Stimulated activated CD4-positive, alpha-beta T cell treated with anti-CD3 and anti-CD28 coated beads, Interleukin-2, amount 100 ng/mL, for 48 hours (primary cell): ENCODE data around the gene PRAMEF15.
"Not testable (repeated sequence)": the region's sequence is repeated elsewhere in the genome, so short reads cannot be mapped to it uniquely, and the experiment has no call there.

Experiments used
- DNase-seq, 2 donors: peaks; one replicate each; pipeline ENCODE4 v3.0.0-alpha.2; 2020

PRAMEF15 gene

GRCh38 chr1:13315281-13315680 is at the start of gene PRAMEF15:
TSS of gene PRAMEF15 (plus strand) at chr1:13315581. CDS start at chr1:13318408, 2,827 bp downstream.
- not testable (repeated sequence) for DNase-seq

DNA sequence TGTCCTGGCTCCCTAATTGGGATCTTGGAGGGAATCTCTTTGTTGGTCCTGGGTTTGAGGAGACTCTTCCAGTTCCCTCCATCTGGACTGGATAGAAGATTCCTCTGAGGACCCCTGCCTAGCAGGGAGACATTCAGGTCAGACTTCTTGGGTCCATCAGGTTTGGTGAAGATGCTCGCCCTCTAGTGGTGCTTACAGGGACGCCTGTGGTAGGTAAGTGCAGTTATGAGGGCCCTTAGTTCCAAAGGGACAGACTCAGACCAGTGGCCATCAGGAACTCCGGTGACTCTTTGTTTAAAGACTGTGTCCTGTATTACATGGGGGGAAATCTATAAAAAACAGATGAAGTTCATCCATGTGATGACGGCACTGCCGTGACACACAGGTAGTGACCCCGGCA is 38.4 kb upstream of the PRAMEF15 start:
- DNase-seq: not testable (repeated sequence)

- DNase-seq: not testable (repeated sequence)
Observed at GRCh38 chr1:13279617-13280016, 35.8 kb upstream of the PRAMEF15 start.

DNA sequence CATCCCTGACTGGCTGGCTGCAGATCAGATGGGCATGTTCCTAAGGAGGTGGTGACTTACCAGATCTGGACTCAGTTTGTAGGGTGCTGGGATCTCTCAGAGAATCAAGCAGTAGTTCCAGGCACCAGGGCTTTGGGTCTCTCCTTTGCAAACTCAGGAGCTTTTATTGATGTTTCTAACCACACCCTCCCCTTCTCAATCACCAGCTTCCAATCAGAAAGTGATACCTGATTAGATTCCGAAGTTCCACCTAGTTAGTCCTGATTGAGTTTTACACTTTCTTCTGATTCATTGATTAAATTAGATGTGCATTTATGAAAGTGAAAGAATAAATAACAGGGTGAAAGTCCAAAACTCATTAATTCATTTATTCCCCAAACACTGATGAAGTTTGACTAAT is 30.3 kb upstream of the PRAMEF15 start, which contains the start of gene PRAMEF8:
Gene PRAMEF8, minus strand, starts transcription at position 101 of the 400 bp plus-strand sequence. CDS start 1,046 bp downstream, outside the sequence.
- not testable (repeated sequence) for DNase-seq

DNA sequence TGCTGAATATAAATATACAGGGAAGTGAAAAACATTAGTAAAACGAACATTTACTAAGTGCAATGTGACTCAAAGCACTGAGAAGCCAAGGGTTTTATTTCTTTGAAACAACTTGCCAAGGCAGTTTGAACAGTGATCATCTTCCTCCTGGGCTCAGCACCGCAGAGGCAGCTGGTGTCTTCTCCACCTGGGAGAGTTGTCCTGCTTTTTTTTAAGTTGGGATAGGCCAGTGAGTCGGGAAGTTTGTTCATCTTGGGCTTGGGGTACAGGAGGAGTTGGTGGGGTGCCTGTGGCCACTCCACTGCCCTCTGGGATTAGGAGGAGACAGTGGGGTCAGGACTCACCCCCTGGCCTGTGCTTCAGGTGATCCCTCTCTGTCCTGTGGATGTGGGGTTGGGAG is 26.4 kb upstream of the PRAMEF15 start:
- not testable (repeated sequence) for DNase-seq

- not testable (repeated sequence) for DNase-seq
Observed at GRCh38 chr1:13297216-13297931, 18.0 kb upstream of the PRAMEF15 start.

GRCh38 chr1:13298699-13299098 is 16.7 kb upstream of the PRAMEF15 start:
- DNase-seq: not testable (repeated sequence)

- not testable (repeated sequence) for DNase-seq
Observed at GRCh38 chr1:13302197-13302596, 13.2 kb upstream of the PRAMEF15 start.

DNA sequence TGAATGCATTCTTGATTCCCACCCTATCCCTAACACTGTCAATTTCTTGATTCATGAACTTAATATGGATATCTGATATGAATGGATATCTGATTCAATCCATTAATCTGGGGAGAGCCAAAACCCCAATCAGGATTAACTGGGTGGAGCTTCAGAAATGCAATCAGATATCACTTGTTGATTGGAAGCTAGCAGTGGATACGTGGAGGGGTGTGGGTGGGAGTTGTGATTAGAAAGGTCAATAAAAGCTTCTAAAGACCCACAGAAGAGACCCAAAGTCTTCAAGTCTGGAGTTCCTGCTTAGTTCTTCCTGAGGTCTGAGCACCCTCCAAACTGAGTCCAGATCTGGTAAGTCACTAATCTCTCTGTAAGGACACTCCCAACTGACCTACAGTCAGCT is 12.1 kb upstream of the PRAMEF15 start, which contains the start of gene PRAMEF33:
Gene PRAMEF33, plus strand, starts transcription at position 301 of the 400 bp plus-strand sequence. CDS start 2,416 bp downstream, outside the sequence.
- not testable (repeated sequence) for DNase-seq

GRCh38 chr1:13342496-13342895 is 27.1 kb downstream of the PRAMEF15 start:
- DNase-seq: not testable (repeated sequence)

DNA sequence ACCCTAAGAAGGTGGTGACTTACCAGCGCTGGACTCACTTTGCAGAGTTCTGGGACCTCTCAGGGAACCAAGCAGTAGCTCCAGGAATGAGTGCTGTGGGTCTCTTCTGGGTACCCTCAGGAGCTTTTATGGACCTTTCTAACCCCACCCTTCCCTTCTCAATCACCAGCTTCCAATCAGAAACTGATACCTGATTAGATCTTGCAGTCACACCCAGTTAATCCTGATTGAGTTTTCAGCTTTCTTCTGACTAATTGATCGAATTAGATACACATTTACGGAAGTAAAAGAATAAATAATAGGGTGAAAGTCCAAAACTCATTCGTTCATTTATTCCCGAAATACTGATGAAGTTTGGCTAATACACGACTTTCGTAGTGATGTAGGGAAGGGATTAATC is 31.7 kb downstream of the PRAMEF15 start, which contains the start of gene PRAMEF14:
Gene PRAMEF14, minus strand, starts transcription at position 101 of the 400 bp plus-strand sequence. CDS start 1,820 bp downstream, outside the sequence.
- not testable (repeated sequence) for DNase-seq

GRCh38 chr1:13353476-13353875 is 38.1 kb downstream of the PRAMEF15 start:
- peak in 1 of 2 donors; percentile 0 for DNase-seq

DNA sequence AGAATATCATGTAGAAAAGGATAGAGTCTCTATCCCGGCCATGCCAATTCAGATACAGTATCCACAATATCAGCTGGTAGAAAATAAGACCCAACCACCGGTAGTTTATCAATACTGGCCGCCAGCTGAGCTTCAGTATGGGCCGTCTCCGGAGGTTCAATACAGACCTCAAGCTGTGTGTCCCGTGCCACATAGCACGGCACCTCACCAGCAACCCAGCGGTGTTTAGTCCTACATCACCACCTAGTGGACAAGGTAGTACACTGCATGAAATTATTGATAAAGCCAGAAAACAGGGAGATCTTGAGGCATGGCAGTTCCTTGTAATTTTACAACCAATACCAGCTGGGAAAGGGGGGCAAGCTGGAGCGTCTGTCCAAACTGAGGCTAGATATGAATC is 39.1 kb downstream of the PRAMEF15 start:
- not testable (repeated sequence) for DNase-seq

GRCh38 chr1:13356774-13357173 is 41.4 kb downstream of the PRAMEF15 start:
- peak; percentile 20 to 28 for DNase-seq

DNA sequence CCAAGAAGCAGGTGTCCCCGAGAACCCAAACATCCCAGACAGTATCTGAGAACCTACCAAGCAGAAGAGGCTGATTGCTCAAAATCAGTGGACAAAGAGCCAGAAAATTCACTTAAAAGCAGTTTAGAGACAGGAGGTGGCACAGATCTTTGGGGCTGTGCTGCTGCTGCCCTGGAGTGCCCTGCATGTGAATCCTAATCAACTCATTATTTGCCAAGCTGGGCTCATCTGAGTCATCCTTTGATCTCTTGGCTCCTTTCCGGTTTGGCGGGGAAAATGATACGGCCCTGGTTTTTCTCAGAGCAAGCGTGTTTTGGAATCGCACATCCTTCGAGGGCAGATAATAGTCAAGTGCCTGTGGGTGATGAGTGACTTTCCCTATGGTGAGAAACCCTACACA is 47.0 kb downstream of the PRAMEF15 start:
- DNase-seq: not testable (repeated sequence)

GRCh38 chr1:13364928-13365327 is 49.5 kb downstream of the PRAMEF15 start:
- not testable (repeated sequence) for DNase-seq

DNA sequence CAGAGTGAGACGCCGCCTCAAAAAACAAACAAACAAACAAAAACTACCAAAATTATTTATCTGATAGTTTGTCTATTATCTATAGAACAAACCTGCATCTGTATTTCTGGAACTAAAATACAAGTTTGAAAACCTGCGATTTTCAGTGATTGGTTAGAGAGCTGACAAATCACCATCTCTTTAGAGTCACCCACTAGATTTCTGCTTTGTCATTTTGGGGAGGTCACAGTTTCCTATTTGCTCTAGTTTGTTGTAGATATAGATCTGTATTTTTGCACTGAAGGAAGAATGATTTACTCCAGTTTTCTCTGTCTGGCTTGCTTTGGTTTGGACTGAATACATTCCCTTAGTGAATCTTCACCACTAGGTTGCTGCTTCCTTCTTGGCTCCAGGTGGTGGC is 51.2 kb downstream of the PRAMEF15 start:
- not testable (repeated sequence) for DNase-seq

DNA sequence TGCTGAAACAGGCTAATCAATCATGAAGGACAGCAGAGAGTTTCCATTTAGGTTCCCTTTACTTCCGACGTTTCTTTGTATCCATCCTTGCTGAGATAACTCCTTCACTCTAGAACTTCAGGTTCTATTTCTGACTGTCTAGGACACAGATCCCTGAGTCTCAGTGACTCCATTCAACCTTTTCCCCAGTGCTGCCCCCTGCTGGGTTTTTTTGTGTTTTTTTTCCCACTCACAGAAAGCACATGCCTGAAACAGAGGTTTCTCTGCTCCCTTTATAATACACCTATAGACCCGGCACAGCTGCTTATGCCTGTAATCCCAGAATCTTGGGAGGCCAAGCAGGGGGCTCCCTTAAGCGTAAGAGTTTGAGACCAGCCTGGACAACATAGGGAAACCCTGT is 53.2 kb downstream of the PRAMEF15 start:
- DNase-seq: peak; percentile 22 to 26
